Stimulated activated naive CD8-positive, alpha-beta T cell treated with anti-CD3 and anti-CD28 coated beads, Interleukin-15, Interleukin-2, amounts not matched to agents 100 ng/mL and 50 ng/mL, for 24 hours (primary cell): ENCODE data around the gene DMKN.
A peak's percentile ranks its signal among the peaks of the same experiment; 100 is the strongest.
"Not testable (repeated sequence)": the region's sequence is repeated elsewhere in the genome, so short reads cannot be mapped to it uniquely, and the experiment has no call there.

Source experiments
- H3K27ac Mint-ChIP-seq: one replicate; pipeline ENCODE4 v1.8.0; 2021; ENCODE audit warnings: mild to moderate bottlenecking, mixed read lengths
- H3K27me3 Mint-ChIP-seq: one replicate; pipeline ENCODE4 v1.8.0; 2021; ENCODE audit warnings: mixed read lengths
- H3K36me3 Mint-ChIP-seq: one replicate; pipeline ENCODE4 v1.8.0; 2021; ENCODE audit warnings: low read depth, mixed read lengths
- H3K4me1 Mint-ChIP-seq: one replicate; pipeline ENCODE4 v1.8.0; 2021; ENCODE audit warnings: low read depth, mixed read lengths
- H3K4me3 Mint-ChIP-seq: one replicate; pipeline ENCODE4 v1.8.0; 2021; ENCODE audit warnings: mild to moderate bottlenecking, mixed read lengths
- H3K9me3 Mint-ChIP-seq: one replicate; pipeline ENCODE4 v1.8.0; 2021; ENCODE audit warnings: mixed read lengths

The DMKN gene

GRCh38 chr19:35476149-35476548 lies 37.3 kb downstream of the DMKN start:
- Mint-ChIP-seq H3K9me3 (no peaks in the 10 kb centered on the region), H3K27ac (no peak overlapping the region), H3K36me3 (no peaks in the 10 kb centered on the region), H3K4me1 (no peaks in the 10 kb centered on the region), H3K27me3 (peaks cover 4% of the 10 kb centered on the region), H3K4me3 (no peak overlapping the region)

- not testable (repeated sequence) for H3K27ac Mint-ChIP-seq, H3K4me3 Mint-ChIP-seq, H3K27me3 Mint-ChIP-seq, H3K9me3 Mint-ChIP-seq, H3K36me3 Mint-ChIP-seq, H3K4me1 Mint-ChIP-seq
Measured at GRCh38 chr19:35474594-35474993, 38.9 kb downstream of the DMKN start.

GRCh38 chr19:35474104-35474503 lies 39.3 kb downstream of the DMKN start:
- Mint-ChIP-seq H3K9me3 (no peaks in the 10 kb centered on the region), H3K4me1 (no peaks in the 10 kb centered on the region), H3K27ac (no peak overlapping the region), H3K27me3 (no peaks in the 10 kb centered on the region), H3K36me3 (no peaks in the 10 kb centered on the region), H3K4me3 (no peak overlapping the region)

GRCh38 chr19:35471946-35472345 lies 41.5 kb downstream of the DMKN start:
- Mint-ChIP-seq H3K9me3 (no peaks in the 10 kb centered on the region), H3K4me1 (peaks cover 8% of the 10 kb centered on the region), H3K27me3 (no peaks in the 10 kb centered on the region), H3K4me3 (no peak overlapping the region), H3K27ac (no peak overlapping the region), H3K36me3 (no peaks in the 10 kb centered on the region)

GRCh38 chr19:35471075-35471474 lies 42.4 kb downstream of the DMKN start:
- not testable (repeated sequence) for H3K36me3 Mint-ChIP-seq, H3K9me3 Mint-ChIP-seq, H3K4me3 Mint-ChIP-seq, H3K27ac Mint-ChIP-seq, H3K4me1 Mint-ChIP-seq, H3K27me3 Mint-ChIP-seq

GRCh38 chr19:35470128-35470527 lies 43.3 kb downstream of the DMKN start:
- Mint-ChIP-seq H3K36me3 (no peaks in the 10 kb centered on the region), H3K9me3 (no peaks in the 10 kb centered on the region), H3K27me3 (no peaks in the 10 kb centered on the region), H3K4me3 (no peak overlapping the region), H3K27ac (no peak overlapping the region), H3K4me1 (peaks cover 8% of the 10 kb centered on the region)

- Mint-ChIP-seq H3K9me3 (no peaks in the 10 kb centered on the region), H3K4me1 (peaks cover 13% of the 10 kb centered on the region)
Measured at GRCh38 chr19:35468637-35469036, 44.8 kb downstream of the DMKN start.

GRCh38 chr19:35466259-35466658 lies 47.2 kb downstream of the DMKN start:
- no peaks in the 10 kb centered on the region for H3K27me3 Mint-ChIP-seq
- H3K4me3 Mint-ChIP-seq = no peak overlapping the region
- peaks cover 32% of the 10 kb centered on the region for H3K4me1 Mint-ChIP-seq
- H3K27ac Mint-ChIP-seq = no peak overlapping the region
- H3K9me3 Mint-ChIP-seq = no peaks in the 10 kb centered on the region
- H3K36me3 Mint-ChIP-seq = no peaks in the 10 kb centered on the region

More at GRCh38 chr19:35468637-35469036, 44.8 kb downstream of the DMKN start:
- no peak overlapping the region for H3K27ac Mint-ChIP-seq
- H3K36me3 Mint-ChIP-seq = no peaks in the 10 kb centered on the region
- no peaks in the 10 kb centered on the region for H3K27me3 Mint-ChIP-seq
- no peak overlapping the region for H3K4me3 Mint-ChIP-seq

- H3K27me3 Mint-ChIP-seq, H3K36me3 Mint-ChIP-seq, H3K9me3 Mint-ChIP-seq: not testable (repeated sequence)
- H3K4me3 Mint-ChIP-seq = peak overlapping the region; percentile 9
- H3K4me1 Mint-ChIP-seq = peaks cover 52% of the 10 kb centered on the region
- peak overlapping the region; percentile 24 for H3K27ac Mint-ChIP-seq
Measured at GRCh38 chr19:35462956-35463355, 50.5 kb downstream of the DMKN start.

- no peaks in the 10 kb centered on the region for H3K27me3 Mint-ChIP-seq
- no peaks in the 10 kb centered on the region for H3K9me3 Mint-ChIP-seq
- H3K27ac Mint-ChIP-seq = peak overlapping the region; percentile 75
- no peaks in the 10 kb centered on the region for H3K36me3 Mint-ChIP-seq
- peaks cover 53% of the 10 kb centered on the region for H3K4me1 Mint-ChIP-seq
- H3K4me3 Mint-ChIP-seq = peak overlapping the region; percentile 9
Measured at GRCh38 chr19:35462476-35462953, 50.9 kb downstream of the DMKN start.

- peaks cover 60% of the 10 kb centered on the region for H3K4me1 Mint-ChIP-seq
- H3K27ac Mint-ChIP-seq = not testable (repeated sequence)
Measured at GRCh38 chr19:35461788-35462187, 51.7 kb downstream of the DMKN start.

GRCh38 chr19:35461060-35461459 lies 52.4 kb downstream of the DMKN start:
- H3K9me3 Mint-ChIP-seq = no peaks in the 10 kb centered on the region
- no peaks in the 10 kb centered on the region for H3K27me3 Mint-ChIP-seq
- H3K27ac Mint-ChIP-seq = peak overlapping the region; percentile 68
- peaks cover 60% of the 10 kb centered on the region for H3K4me1 Mint-ChIP-seq
- H3K36me3 Mint-ChIP-seq = no peaks in the 10 kb centered on the region
- no peak overlapping the region for H3K4me3 Mint-ChIP-seq

More at GRCh38 chr19:35461788-35462187, 51.7 kb downstream of the DMKN start:
- H3K4me3 Mint-ChIP-seq, H3K9me3 Mint-ChIP-seq, H3K27me3 Mint-ChIP-seq, H3K36me3 Mint-ChIP-seq: not testable (repeated sequence)

- H3K36me3 Mint-ChIP-seq = no peaks in the 10 kb centered on the region
- H3K4me3 Mint-ChIP-seq = no peak overlapping the region
- peak overlapping the region; percentile 68 for H3K27ac Mint-ChIP-seq
- H3K4me1 Mint-ChIP-seq = peaks cover 64% of the 10 kb centered on the region
- no peaks in the 10 kb centered on the region for H3K27me3 Mint-ChIP-seq
- no peaks in the 10 kb centered on the region for H3K9me3 Mint-ChIP-seq
Measured at GRCh38 chr19:35460608-35461007, 52.8 kb downstream of the DMKN start.

GRCh38 chr19:35459414-35460082 lies 53.9 kb downstream of the DMKN start:
- Mint-ChIP-seq H3K27ac (no peak overlapping the region), H3K4me1 (peaks cover 67% of the 10 kb centered on the region), H3K9me3 (no peaks in the 10 kb centered on the region), H3K4me3 (no peak overlapping the region), H3K36me3 (no peaks in the 10 kb centered on the region), H3K27me3 (no peaks in the 10 kb centered on the region)

- Mint-ChIP-seq H3K4me1 (peaks cover 64% of the 10 kb centered on the region), H3K36me3 (no peaks in the 10 kb centered on the region), H3K4me3 (no peak overlapping the region), H3K27me3 (no peaks in the 10 kb centered on the region), H3K27ac (no peak overlapping the region), H3K9me3 (no peaks in the 10 kb centered on the region)
Measured at GRCh38 chr19:35458731-35459391, 54.6 kb downstream of the DMKN start.

- Mint-ChIP-seq H3K9me3 (no peaks in the 10 kb centered on the region), H3K36me3 (no peaks in the 10 kb centered on the region), H3K4me1 (peaks cover 57% of the 10 kb centered on the region), H3K27ac (no peak overlapping the region), H3K27me3 (no peaks in the 10 kb centered on the region), H3K4me3 (no peak overlapping the region)
Measured at GRCh38 chr19:35458192-35458591, 55.3 kb downstream of the DMKN start.
